DND-41 (cell line): Measurements from ENCODE around the gene LDLRAP1.

Source experiments
- CTCF ChIP-seq: IDR thresholded peaks from 2 replicates; pipeline ENCODE4 v1.5.1; 2012; ENCODE audit warnings: borderline replicate concordance, low read length, moderate library complexity, mild to moderate bottlenecking; ENCODE audit not compliant: poor library complexity, severe bottlenecking; ENCODE audit errors: extremely low read depth
- EZH2 ChIP-seq: IDR thresholded peaks from 3 replicates; pipeline ENCODE4 v1.6.1; 2012; ENCODE audit warnings: borderline replicate concordance, low read depth, mild to moderate bottlenecking, moderate library complexity, low read length, inconsistent platforms; ENCODE audit not compliant: severe bottlenecking

- TF ChIP-seq CTCF (no peak), EZH2 (no peak)
These were observed 6.1 kb upstream of the LDLRAP1 start for GRCh38 chr1:25537153-25537831.
